Central memory CD8-positive, alpha-beta T cell (primary cell): Measurements from ENCODE around the gene ETV7.
"Not testable (repeated sequence)": the region's sequence is repeated elsewhere in the genome, so short reads cannot be mapped to it uniquely, and the experiment has no call there.

Experiments
- ATAC-seq: fragments of 150-1000 bp; cut with Tn5 transposase; replicated peaks from 2 replicates; pipeline ENCODE4 v1.10.0; 2022; ENCODE audit warnings: mild to moderate bottlenecking, moderate FRiP score, moderate number of reproducible peaks; ENCODE audit not compliant: poor library complexity, severe bottlenecking; ENCODE audit errors: extremely low read depth
- DNase-seq, 2 donors: peaks; one replicate each; pipeline ENCODE4 v3.0.0; 2021; ENCODE audit warnings: low spot score in 2 of 2
- H3K27ac Mint-ChIP-seq: one replicate; pipeline ENCODE4 v1.8.0; 2022; ENCODE audit warnings: low read depth, mild to moderate bottlenecking, moderate library complexity, mixed read lengths
- H3K27me3 Mint-ChIP-seq: one replicate; pipeline ENCODE4 v1.8.0; 2022; ENCODE audit warnings: mixed read lengths
- H3K36me3 Mint-ChIP-seq: one replicate; pipeline ENCODE4 v1.8.0; 2022; ENCODE audit warnings: mild to moderate bottlenecking, moderate library complexity, mixed read lengths; ENCODE audit not compliant: insufficient read depth
- H3K4me1 Mint-ChIP-seq: one replicate; pipeline ENCODE4 v1.8.0; 2022; ENCODE audit warnings: mixed read lengths
- H3K4me3 Mint-ChIP-seq: one replicate; pipeline ENCODE4 v1.8.0; 2022; ENCODE audit warnings: mild to moderate bottlenecking, moderate library complexity, mixed read lengths
- H3K9me3 Mint-ChIP-seq: one replicate; pipeline ENCODE4 v1.8.0; 2022; ENCODE audit warnings: mixed read lengths

The ETV7 gene

DNA sequence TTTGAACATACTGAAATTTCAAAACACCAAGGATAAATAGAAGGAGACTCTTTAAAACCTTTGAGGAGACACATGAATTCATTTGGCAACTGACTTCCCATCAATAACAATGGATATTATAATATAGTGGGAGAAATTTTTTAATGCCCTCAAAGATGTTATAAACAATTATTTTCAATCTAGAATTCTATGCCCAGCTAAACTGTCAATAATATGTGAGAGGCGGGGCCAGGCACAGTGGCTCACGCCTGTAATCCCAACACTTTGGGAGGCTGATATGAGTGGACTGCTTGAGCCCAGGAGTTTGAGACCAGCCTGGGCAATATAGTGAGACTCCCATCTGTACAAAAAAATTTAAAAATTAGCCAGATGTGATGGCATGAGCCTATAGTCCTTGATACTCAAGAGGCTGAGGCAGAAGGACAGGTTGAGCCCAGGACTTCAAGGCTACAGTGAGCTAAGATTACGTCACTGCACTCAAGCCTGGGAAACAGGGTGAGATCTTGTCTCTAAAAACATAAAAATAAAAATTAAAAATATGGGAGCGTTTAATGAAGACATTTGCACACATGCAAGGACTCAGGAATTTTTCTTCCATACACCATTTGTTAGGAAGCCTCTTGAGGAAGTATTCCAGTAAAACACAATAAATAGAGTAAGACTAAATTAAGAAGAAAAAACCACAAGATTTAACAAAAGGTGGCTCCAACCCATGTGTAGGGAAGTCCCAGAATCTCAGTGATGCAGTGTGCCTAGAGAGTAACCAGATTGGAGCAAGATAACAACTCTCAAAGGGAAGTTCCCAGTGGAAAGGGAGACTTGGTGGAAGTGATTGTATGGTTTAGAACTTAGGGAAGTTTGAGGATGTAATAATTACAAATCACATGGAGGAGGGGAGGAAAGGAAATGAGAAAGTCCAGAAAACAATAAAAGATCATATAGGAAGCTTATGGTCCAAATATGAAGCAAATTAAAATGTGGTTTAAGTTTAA, 26.3 kb upstream of the ETV7 start:
- ATAC-seq (no peak), DNase-seq (no peak)
- H3K27me3 Mint-ChIP-seq = peaks cover 12% of the 10 kb centered on the region
- no peak overlapping the region for H3K4me3 Mint-ChIP-seq
- H3K4me1 Mint-ChIP-seq = no peaks in the 10 kb centered on the region
- H3K9me3 Mint-ChIP-seq = no peaks in the 10 kb centered on the region
- H3K27ac Mint-ChIP-seq = no peak overlapping the region
- no peaks in the 10 kb centered on the region for H3K36me3 Mint-ChIP-seq

DNA sequence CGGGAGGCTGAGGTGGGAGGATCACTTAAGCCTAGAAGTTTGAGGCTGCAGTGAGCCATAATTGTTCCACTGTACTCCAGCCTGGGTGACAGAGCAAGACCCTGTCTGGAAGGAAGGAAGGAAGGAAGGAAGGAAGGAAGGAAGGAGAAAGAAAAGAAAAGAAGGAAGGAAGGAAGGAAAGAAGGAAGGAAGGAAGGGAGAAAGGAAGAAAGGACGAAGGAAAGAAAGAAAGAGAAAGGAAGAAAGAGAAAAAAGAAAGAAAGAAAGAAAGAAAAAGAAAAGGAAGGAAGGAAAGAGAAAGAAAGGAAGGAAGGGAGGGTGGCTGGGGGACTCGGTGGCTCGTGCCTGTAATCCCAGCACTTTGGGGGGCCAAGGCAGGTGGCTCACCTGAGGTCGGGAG, 22.2 kb upstream of the ETV7 start:
- not testable (repeated sequence) for ATAC-seq, H3K4me3 Mint-ChIP-seq, H3K27ac Mint-ChIP-seq, H3K9me3 Mint-ChIP-seq, H3K36me3 Mint-ChIP-seq, DNase-seq, H3K4me1 Mint-ChIP-seq
- peaks cover 32% of the 10 kb centered on the region for H3K27me3 Mint-ChIP-seq

DNA sequence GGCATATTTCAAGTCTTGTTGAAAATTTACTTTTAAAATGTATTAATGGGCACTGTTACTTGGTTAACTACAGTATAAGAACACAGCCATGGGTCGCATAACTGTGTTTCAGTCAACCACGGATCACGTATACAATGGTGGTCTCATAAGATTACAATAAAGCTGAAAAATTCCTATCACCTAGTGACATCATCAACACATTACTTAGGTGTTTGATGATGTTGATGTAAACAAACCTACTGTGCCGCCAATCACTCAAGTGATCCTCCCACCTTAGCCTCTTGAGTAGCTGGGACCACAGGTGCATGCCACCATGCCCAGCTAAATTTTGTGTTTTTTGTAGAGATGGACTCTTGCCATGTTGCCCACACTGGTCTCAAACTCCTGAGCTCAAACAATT, 16.7 kb upstream of the ETV7 start:
- no peak overlapping the region for H3K27ac Mint-ChIP-seq
- DNase-seq (no peak), ATAC-seq (no peak)
- H3K36me3 Mint-ChIP-seq = no peaks in the 10 kb centered on the region
- H3K4me3 Mint-ChIP-seq = no peak overlapping the region
- peaks cover 45% of the 10 kb centered on the region for H3K27me3 Mint-ChIP-seq
- H3K9me3 Mint-ChIP-seq = no peaks in the 10 kb centered on the region
- H3K4me1 Mint-ChIP-seq = no peaks in the 10 kb centered on the region

DNA sequence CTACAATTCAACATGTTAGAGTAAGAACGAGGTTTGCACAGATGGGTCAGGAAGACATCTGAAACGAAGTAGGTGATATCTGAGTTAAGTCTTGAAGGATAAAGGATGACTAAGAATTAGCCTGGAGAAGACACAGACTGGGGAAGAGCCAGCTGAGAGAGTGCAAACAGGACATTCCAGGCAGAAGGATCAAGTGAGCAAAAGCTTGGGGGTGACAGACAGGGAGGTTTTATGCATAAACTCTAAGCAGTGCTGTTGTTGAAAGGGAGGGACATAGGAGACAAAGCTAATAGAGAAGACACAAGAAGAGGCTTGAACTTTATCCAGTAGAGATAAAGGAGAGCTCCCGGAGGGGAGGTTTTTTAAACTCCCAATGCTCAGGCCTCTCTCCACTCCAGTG, 15.0 kb upstream of the ETV7 start:
- ATAC-seq (no peak), DNase-seq (no peak)
- no peak overlapping the region for H3K4me3 Mint-ChIP-seq
- no peaks in the 10 kb centered on the region for H3K9me3 Mint-ChIP-seq
- peaks cover 32% of the 10 kb centered on the region for H3K27me3 Mint-ChIP-seq
- no peaks in the 10 kb centered on the region for H3K4me1 Mint-ChIP-seq
- no peak overlapping the region for H3K27ac Mint-ChIP-seq
- H3K36me3 Mint-ChIP-seq = no peaks in the 10 kb centered on the region

DNA sequence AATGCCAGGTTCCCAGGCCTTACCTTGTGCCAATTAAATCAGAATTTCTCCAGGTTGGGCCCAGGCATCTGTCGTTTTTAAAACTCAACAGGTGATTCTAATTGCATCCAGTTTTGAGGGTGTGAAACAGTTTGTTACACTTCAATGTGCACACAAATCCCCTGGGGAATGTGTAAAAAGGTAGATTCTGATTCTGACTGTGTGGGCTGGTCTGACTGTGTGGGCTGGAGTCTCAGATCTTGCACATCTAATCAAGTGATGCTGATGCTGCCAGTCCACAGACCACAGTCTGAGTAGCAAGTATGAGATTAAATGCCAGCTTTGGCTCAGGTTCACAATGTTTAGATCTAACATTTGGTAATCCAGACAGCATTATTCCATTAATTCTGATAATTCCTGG, 12.5 kb upstream of the ETV7 start:
- Mint-ChIP-seq H3K9me3 (no peaks in the 10 kb centered on the region), H3K36me3 (no peaks in the 10 kb centered on the region), H3K4me3 (no peak overlapping the region), H3K27me3 (peaks cover 22% of the 10 kb centered on the region), H3K4me1 (no peaks in the 10 kb centered on the region), H3K27ac (no peak overlapping the region)
- ATAC-seq (no peak), DNase-seq (no peak)

DNA sequence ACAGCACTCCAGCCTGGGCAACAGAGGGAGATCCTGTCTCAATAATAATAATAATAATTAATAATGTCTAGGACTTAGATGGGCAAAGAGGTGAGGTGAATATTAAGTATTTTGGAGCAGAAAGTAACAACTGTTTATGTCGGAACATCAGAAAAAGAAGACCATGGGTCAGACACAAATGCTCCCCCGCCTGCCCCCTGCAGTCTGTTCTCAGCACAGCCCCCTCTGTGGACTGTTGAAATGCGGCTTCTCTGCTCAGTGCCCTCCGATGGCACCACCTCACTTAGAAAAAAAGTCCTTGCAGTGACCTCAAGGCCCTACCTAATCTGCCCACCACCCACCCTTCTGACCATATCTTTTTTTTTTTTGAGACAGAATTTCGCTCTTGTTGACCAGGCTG, 5.2 kb upstream of the ETV7 start:
- H3K9me3 Mint-ChIP-seq = no peaks in the 10 kb centered on the region
- H3K27ac Mint-ChIP-seq = no peak overlapping the region
- no peaks in the 10 kb centered on the region for H3K4me1 Mint-ChIP-seq
- H3K27me3 Mint-ChIP-seq = peaks cover 9% of the 10 kb centered on the region
- DNase-seq (no peak), ATAC-seq (no peak)
- no peak overlapping the region for H3K4me3 Mint-ChIP-seq
- H3K36me3 Mint-ChIP-seq = no peaks in the 10 kb centered on the region

DNA sequence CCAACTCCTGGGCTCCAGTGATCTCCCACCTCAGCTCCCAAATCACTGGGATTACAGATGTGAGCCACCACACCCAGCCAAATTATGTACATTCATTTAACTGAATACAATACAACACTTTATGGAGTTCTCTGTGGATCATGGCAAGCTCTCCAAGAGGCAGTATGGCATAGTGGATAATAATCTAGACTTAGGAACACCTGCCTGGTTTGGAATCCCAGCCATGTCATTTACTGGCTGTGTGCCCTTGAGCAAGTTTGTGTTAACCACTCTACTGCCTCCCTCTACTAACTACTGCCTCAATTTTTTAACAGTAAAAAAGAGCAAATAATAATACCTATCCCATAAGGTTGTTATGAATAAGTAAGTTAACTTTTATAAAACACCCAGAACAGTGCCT, 1.9 kb upstream of the ETV7 start:
- ATAC-seq (no peak), DNase-seq (no peak)
- H3K36me3 Mint-ChIP-seq = peaks cover 3% of the 10 kb centered on the region
- H3K4me1 Mint-ChIP-seq = peaks cover 18% of the 10 kb centered on the region
- H3K4me3 Mint-ChIP-seq = no peak overlapping the region
- no peak overlapping the region for H3K27ac Mint-ChIP-seq
- no peaks in the 10 kb centered on the region for H3K9me3 Mint-ChIP-seq
- H3K27me3 Mint-ChIP-seq = peaks cover 20% of the 10 kb centered on the region

DNA sequence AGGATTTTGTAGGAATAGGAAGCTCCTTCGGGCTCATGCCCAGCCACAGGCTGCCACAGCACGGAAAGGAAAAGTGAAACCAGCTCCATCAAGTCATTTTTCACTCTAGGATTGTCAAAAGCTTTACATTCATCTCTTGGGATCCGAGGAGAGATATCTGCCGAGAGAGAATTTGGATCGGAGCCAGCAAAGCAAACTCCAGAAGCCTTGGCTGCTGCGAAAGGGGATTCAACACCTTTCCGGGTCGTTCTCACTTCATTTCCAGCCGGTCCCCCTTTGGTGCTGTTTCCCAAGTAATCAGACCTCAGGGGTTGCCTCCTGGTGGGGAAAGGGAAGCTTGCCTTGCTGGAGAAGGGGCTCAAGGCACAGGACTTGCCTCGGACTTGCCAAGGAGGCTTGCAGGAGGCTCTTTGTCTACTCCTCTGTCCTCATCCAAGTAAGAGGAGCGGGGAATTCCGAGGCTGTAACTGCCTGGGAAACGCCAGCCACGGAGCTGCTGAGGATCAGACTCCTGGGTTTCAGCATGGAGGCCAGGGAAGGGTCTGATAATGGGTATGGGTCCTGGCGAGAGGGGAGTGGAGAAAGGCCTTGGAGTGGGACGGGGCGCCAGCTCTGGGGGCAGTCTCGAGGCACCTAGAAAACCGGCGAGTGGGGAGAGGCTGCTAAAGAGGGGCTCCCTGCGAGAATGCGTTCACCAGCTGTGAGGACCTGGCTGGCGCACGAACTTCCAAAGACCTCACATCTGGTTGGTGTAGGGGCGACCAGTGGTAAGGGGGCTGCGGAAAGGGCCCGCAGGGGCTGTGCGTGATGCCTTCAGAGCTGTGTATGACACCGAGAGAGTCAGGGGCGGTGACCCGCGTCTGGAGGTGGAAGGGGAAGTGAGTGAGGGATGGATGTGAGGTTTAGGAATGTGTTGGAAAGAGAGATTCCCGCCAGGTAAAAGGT, 702 bp downstream of the ETV7 start:
- Mint-ChIP-seq H3K27me3 (peaks cover 20% of the 10 kb centered on the region), H3K9me3 (no peaks in the 10 kb centered on the region), H3K4me3 (peak overlapping the region; percentile 88), H3K27ac (peak overlapping the region; percentile 85), H3K36me3 (peaks cover 3% of the 10 kb centered on the region), H3K4me1 (peaks cover 18% of the 10 kb centered on the region)
- peak; percentile 60 for ATAC-seq
- peak in 1 of 2 donors; percentile 19 for DNase-seq

DNA sequence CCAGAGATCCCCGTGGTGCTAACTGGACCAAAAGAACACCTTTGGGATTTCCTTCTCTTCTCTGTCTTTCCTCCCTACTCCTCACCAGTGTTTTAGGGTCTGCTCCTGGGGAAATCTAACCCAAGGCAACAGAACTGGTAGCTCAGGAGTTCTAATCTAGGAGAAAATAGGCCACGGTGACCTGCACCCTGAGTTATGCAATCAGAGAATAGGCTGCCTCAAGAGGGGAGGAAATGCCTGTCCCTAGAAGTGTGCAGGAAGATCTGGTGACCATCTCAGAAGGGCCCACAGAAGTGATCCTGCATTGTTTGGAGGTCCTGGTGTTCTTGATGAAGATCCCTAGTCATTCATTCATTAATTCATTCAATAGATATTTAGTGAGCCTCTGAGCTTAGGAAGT, 3.4 kb downstream of the ETV7 start:
- no peak for DNase-seq
- no peak overlapping the region for H3K4me3 Mint-ChIP-seq
- no peak for ATAC-seq
- no peaks in the 10 kb centered on the region for H3K9me3 Mint-ChIP-seq
- H3K27ac Mint-ChIP-seq = no peak overlapping the region
- peaks cover 3% of the 10 kb centered on the region for H3K36me3 Mint-ChIP-seq
- H3K4me1 Mint-ChIP-seq = peaks cover 18% of the 10 kb centered on the region
- peaks cover 20% of the 10 kb centered on the region for H3K27me3 Mint-ChIP-seq

DNA sequence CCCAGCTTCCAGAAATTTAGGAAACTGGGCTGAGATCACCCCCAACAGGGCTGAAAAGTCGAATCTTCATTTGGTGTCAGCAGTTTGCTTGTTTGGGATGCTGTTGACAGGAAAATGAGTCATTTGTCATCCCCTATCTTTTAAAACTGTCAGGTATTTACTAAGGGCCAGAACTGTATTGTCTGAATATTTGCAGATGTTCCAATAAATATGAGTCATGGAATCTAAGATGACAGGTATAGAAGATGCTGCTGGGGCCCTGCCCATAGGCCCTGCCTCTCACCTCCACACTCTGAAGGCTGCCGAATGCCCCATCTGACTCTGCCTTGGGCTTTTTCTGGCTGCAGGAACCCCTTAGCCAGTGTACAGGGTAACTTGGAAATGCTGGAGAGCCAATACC, 3.9 kb downstream of the ETV7 start:
- no peak for DNase-seq

DNA sequence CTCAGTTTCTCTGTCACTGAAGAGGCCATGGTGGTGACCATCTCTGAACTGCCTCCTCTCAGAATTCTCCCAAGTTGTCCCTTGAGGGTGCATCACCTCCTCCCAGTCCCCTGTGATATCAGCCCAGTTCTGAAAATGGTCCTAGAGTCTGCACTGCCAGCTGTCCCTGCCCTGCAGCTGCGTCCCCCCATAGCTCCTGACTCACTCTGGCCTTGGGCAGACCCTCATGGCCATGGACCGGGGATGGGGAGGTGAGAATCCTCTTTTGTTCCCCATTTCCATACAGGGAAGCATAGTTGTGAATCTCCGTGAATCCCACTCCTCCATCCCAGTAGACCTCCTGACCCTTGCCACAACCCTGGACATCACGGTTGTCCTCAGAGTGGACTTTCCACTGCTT, 4.5 kb downstream of the ETV7 start:
- H3K4me1 Mint-ChIP-seq = peaks cover 18% of the 10 kb centered on the region
- peaks cover 3% of the 10 kb centered on the region for H3K36me3 Mint-ChIP-seq
- H3K4me3 Mint-ChIP-seq = no peak overlapping the region
- no peak for ATAC-seq
- peaks cover 13% of the 10 kb centered on the region for H3K27me3 Mint-ChIP-seq
- DNase-seq = no peak
- no peaks in the 10 kb centered on the region for H3K9me3 Mint-ChIP-seq
- H3K27ac Mint-ChIP-seq = no peak overlapping the region

More for the DNA sequence above, 3.9 kb downstream of the ETV7 start:
- Mint-ChIP-seq H3K4me1 (peaks cover 18% of the 10 kb centered on the region), H3K27ac (no peak overlapping the region), H3K9me3 (no peaks in the 10 kb centered on the region), H3K27me3 (peaks cover 19% of the 10 kb centered on the region), H3K36me3 (peaks cover 3% of the 10 kb centered on the region), H3K4me3 (no peak overlapping the region)
- no peak for ATAC-seq

DNA sequence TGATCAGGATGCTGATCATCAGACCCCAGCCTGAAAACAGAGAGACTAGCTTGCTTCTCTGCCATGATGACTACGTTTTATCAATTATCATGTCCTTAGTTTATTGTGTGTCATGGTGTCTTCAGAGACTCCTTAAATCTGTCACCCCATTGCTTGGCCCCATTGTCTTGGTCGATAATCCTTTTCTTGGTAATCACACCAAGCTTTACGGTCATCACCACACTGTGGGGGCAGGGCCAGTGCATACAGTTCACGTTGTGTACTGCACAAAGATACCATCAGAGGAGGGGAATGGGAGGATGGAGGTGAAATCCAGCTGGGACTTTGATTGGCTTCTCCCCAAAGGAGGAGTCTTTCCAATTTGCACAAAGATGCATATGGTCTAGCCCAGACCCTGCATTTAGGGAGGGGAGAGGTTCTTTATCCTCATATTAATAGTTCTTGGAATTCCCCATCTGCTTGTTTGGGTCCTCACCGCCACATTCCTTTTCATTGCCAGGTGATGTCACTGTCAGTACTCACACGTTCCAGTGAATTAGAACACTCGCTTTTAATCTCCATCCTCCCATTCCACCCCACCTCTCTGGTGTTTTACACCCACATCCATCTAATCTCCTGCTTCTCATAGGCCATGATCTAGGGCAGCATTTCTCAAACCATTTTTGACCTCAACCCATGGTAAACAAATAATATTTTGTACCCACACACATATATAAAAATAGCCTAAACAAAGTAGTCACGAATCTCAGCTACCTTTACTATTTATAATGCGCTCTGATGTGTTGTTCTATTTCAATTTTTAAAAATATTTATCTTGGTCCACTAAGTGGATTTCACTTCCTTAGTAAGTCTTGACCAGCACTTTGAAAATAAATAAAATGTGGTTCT, 5.7 kb downstream of the ETV7 start:
- no peaks in the 10 kb centered on the region for H3K36me3 Mint-ChIP-seq
- no peak for ATAC-seq
- H3K27me3 Mint-ChIP-seq = peaks cover 2% of the 10 kb centered on the region
- peaks cover 12% of the 10 kb centered on the region for H3K4me1 Mint-ChIP-seq
- H3K9me3 Mint-ChIP-seq = no peaks in the 10 kb centered on the region
- H3K27ac Mint-ChIP-seq = no peak overlapping the region
- no peak for DNase-seq
- no peak overlapping the region for H3K4me3 Mint-ChIP-seq
